K562 treated with DMSO at 1 percent for 48 hours (cell line): Measurements from ENCODE around the gene KDELR1. TPM values are rescaled to one million over a fixed set of nuclear protein-coding genes. Genes with fewer than 3 reads are reported as not detected.

ENCODE experiments used
- total RNA-seq: library from RNA; unstranded; fragments of 300-600 nt; gene quantifications from 2 replicates; pipeline ENCODE4 v1.2.3, GENCODE V29; 2022; ENCODE audit warnings: low replicate concordance; ENCODE audit errors: extremely low read depth

Gene KDELR1
- not detected in 2 replicates for total RNA-seq

GRCh38 chr19:48391100-48392005, at the start of gene KDELR1:
Gene KDELR1, minus strand, starts transcription at chr19:48391551. Its CDS starts 193 bp downstream, at chr19:48391358.

GRCh38 chr19:48393559-48394330, 2.4 kb upstream of the KDELR1 start, which contains the start of gene GRIN2D:
Gene GRIN2D, plus strand, starts transcription at chr19:48393668. Its CDS starts 4,725 bp downstream, at chr19:48398393.

GRCh38 chr19:48363810-48364597, 27.3 kb downstream of the KDELR1 start, which contains the start of the genes SYNGR4 and TMEM143:
Gene SYNGR4, plus strand, starts transcription at chr19:48364367. Its CDS starts 1,476 bp downstream, at chr19:48365843.
Gene TMEM143, minus strand, starts transcription at chr19:48363940. Its CDS starts 20 bp downstream, at chr19:48363920.

Other genes starting within 250 kb of the KDELR1 start
- gene LIG1, start 221.2 kb downstream of the KDELR1 start, total RNA-seq: not detected in 2 replicates
- gene ZSWIM9, start 220.9 kb downstream of the KDELR1 start, total RNA-seq: not detected in 2 replicates
- gene CARD8, start 135.6 kb downstream of the KDELR1 start, total RNA-seq: not detected in 2 replicates
- gene ZNF114, start 121.5 kb downstream of the KDELR1 start, total RNA-seq: not detected in 2 replicates
- gene EMP3, start 66.0 kb downstream of the KDELR1 start, total RNA-seq: not detected in 2 replicates
- not detected in 2 replicates for gene TMEM143, start 27.6 kb downstream of the KDELR1 start, total RNA-seq
- gene SYNGR4, start 27.2 kb downstream of the KDELR1 start, total RNA-seq: not detected in 2 replicates
- gene GRIN2D, start 2.1 kb upstream of the KDELR1 start, total RNA-seq: not detected in 2 replicates
- gene GRWD1, start 54.4 kb upstream of the KDELR1 start, total RNA-seq: not detected in 2 replicates
- gene KCNJ14, start 64.0 kb upstream of the KDELR1 start, total RNA-seq: not detected in 2 replicates
- 369 TPM in 1 of 2 replicates, not detected in the other for gene CYTH2, start 77.8 kb upstream of the KDELR1 start, total RNA-seq
- not detected in 2 replicates for gene LMTK3, start 120.3 kb upstream of the KDELR1 start, total RNA-seq
- gene SULT2B1, start 160.6 kb upstream of the KDELR1 start, total RNA-seq: not detected in 2 replicates
- gene SPACA4, start 215.2 kb upstream of the KDELR1 start, total RNA-seq: not detected in 2 replicates
- gene FAM83E, start 223.5 kb upstream of the KDELR1 start, total RNA-seq: not detected in 2 replicates
- gene RPL18, start 227.6 kb upstream of the KDELR1 start, total RNA-seq: 1,825 and 4,740 TPM in 2 replicates
- gene SPHK2, start 228.0 kb upstream of the KDELR1 start, total RNA-seq: not detected in 2 replicates
- gene DBP, start 245.8 kb upstream of the KDELR1 start, total RNA-seq: not detected in 2 replicates